Measurements from ENCODE around the gene RPA1. TPM values are rescaled to one million over a fixed set of nuclear protein-coding genes. Genes with fewer than 3 reads are reported as not detected.

Gene RPA1
- total RNA-seq, 4 donors from 2014 or later: 24.0 to 37.2 (median 26.4) TPM

- Histone ChIP-seq H3K27me3 (peaks cover 8% of the 10 kb centered on the region), H3K36me3 (no peaks in the 10 kb centered on the region), H3K4me1 (peaks cover 8% of the 10 kb centered on the region in 2 donors), H3K4me3 (replicated peaks in 1 of 3) (no peak overlapping the region), H3K27ac (no peak overlapping the region), H3K9me3 (no peaks in the 10 kb centered on the region)
- TF ChIP-seq, protein P1, sequence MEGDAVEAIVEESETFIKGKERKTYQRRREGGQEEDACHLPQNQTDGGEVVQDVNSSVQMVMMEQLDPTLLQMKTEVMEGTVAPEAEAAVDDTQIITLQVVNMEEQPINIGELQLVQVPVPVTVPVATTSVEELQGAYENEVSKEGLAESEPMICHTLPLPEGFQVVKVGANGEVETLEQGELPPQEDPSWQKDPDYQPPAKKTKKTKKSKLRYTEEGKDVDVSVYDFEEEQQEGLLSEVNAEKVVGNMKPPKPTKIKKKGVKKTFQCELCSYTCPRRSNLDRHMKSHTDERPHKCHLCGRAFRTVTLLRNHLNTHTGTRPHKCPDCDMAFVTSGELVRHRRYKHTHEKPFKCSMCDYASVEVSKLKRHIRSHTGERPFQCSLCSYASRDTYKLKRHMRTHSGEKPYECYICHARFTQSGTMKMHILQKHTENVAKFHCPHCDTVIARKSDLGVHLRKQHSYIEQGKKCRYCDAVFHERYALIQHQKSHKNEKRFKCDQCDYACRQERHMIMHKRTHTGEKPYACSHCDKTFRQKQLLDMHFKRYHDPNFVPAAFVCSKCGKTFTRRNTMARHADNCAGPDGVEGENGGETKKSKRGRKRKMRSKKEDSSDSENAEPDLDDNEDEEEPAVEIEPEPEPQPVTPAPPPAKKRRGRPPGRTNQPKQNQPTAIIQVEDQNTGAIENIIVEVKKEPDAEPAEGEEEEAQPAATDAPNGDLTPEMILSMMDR (IDR thresholded peaks at IDR 0.05): no peak
- no peak for TF ChIP-seq POLR2A (IDR thresholded peaks at IDR 0.05)
- DNase-seq: no peak
- intact Hi-C loops (cut with DNase I): no loop called here
- whole genome bisulfite sequencing, 2 donors: 69 to 75% methylated on average over 17 of the region's 17 CpGs
Observed at GRCh38 chr17:1904273-1905182, 74.7 kb downstream of the RPA1 start.

GRCh38 chr17:1905190-1905913, 75.5 kb downstream of the RPA1 start:
- Histone ChIP-seq H3K4me1 (peaks cover 8% of the 10 kb centered on the region in 2 donors), H3K9me3 (no peaks in the 10 kb centered on the region), H3K4me3 (replicated peaks in 1 of 3) (no peak overlapping the region), H3K36me3 (no peaks in the 10 kb centered on the region), H3K27ac (no peak overlapping the region), H3K27me3 (peaks cover 8% of the 10 kb centered on the region)
- no peak for TF ChIP-seq POLR2A (IDR thresholded peaks at IDR 0.05)
- TF ChIP-seq, protein P1 (IDR thresholded peaks at IDR 0.05): no peak
- 15 to 21% methylated on average over 24 to 25 of the region's 25 CpGs for WGBS, 2 donors
- intact Hi-C loops (cut with DNase I): no loop called here
- DNase-seq: peak in 1 of 2 donors; percentile 3

GRCh38 chr17:1906662-1907101, 76.9 kb downstream of the RPA1 start:
- Histone ChIP-seq H3K27ac (no peak overlapping the region), H3K36me3 (no peaks in the 10 kb centered on the region), H3K9me3 (no peaks in the 10 kb centered on the region), H3K4me3 (replicated peaks in 1 of 3) (no peak overlapping the region), H3K4me1 (peaks cover 8% of the 10 kb centered on the region in 2 donors), H3K27me3 (peaks cover 8% of the 10 kb centered on the region)
- DNase-seq: no peak
- 43 to 53% methylated on average over 8 of the region's 8 CpGs for WGBS, 2 donors
- TF ChIP-seq, protein P1 (IDR thresholded peaks at IDR 0.05): no peak
- no peak for TF ChIP-seq POLR2A (IDR thresholded peaks at IDR 0.05)
- intact Hi-C loops (cut with DNase I): no loop called here

DNA sequence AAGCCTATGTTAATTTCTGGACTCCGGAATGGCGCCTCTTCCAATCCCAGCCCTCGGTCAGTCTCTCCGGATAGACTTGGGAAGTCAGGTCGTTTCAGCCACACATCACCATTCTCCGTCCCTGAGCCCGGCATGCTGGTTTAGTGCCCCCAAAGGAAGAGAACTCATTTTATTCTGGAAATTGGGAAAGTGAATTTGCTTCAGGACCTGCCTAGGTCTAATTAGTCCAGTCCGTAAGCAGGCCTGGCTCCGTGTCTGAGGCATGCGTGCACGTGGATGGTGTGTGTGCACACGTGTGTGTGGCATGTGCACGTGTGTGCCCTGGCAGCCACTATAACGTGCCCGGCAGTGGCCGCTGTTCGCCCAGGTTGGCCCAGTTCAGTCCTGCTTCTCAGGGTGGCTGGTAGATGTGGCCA, 77.4 kb downstream of the RPA1 start:
- Histone ChIP-seq H3K27ac (no peak overlapping the region), H3K4me3 (replicated peaks in 1 of 3) (no peak overlapping the region), H3K4me1 (peaks cover 8% of the 10 kb centered on the region in 2 donors), H3K27me3 (peaks cover 8% of the 10 kb centered on the region), H3K9me3 (no peaks in the 10 kb centered on the region), H3K36me3 (no peaks in the 10 kb centered on the region)
- 69 to 70% methylated on average over 17 of the region's 17 CpGs for WGBS, 2 donors
- DNase-seq: no peak
- no peak for TF ChIP-seq POLR2A (IDR thresholded peaks at IDR 0.05)
- TF ChIP-seq, protein P1 (IDR thresholded peaks at IDR 0.05): no peak
- intact Hi-C loops (cut with DNase I): no loop called here
